SK-N-SH (cell line): Measurements from ENCODE around the gene CLDN15. TPM values are rescaled to one million over a fixed set of nuclear protein-coding genes. Genes with fewer than 3 reads are reported as not detected.
A peak's percentile ranks its signal among the peaks of the same experiment; 100 is the strongest.

Experiments
- CTCF ChIA-PET: fragments of 300-600, 350-600 bp; formaldehyde crosslinking; extraction: SDS; loops from one replicate; lab custom pipeline; 2021; lab: Yijun Ruan, JAX
- POLR2A ChIA-PET: fragments of 350-600 bp; sonication (Branson Sonifier 250); formaldehyde crosslinking; extraction: SDS; loops from one replicate; lab custom pipeline; 2020; ENCODE audit warnings: antibody characterized with exemption, inconsistent platforms; lab: Yijun Ruan, JAX
- DNase-seq: peaks from one replicate; pipeline ENCODE4 v3.0.0; 2012
- H2AFZ ChIP-seq: fragments of 200-600 bp; sonication (generic); 2 replicates; pipeline ENCODE4 v1.8.1; 2016; ENCODE audit warnings: antibody characterized with exemption, mild to moderate bottlenecking, low read depth
- H3F3A ChIP-seq: fragments of 200-600 bp; sonication (generic); replicated peaks from 2 replicates; pipeline ENCODE3; 2016; ENCODE audit warnings: antibody characterized with exemption, mild to moderate bottlenecking; ENCODE audit not compliant: insufficient read depth
- H3K27ac ChIP-seq, 2 experiments: fragments of 200-500 bp in 1 of 2; fragments of 200-600 bp in 1 of 2; sonication (Bioruptor generic) in 1 of 2; sonication (generic), shearing (Covaris generic) in 1 of 2; 2 replicates each; pipeline versions ENCODE4 v1.5.1 to v1.6.1; 2014 to 2016; ENCODE audit warnings: low read depth in 2 of 2, inconsistent platforms in 1 of 2, low read length in 1 of 2, mild to moderate bottlenecking in 1 of 2, mixed read lengths in 1 of 2
- H3K27me3 ChIP-seq: fragments of 200-600 bp; sonication (generic), shearing (Covaris generic); 2 replicates; pipeline ENCODE4 v1.6.1; 2016; ENCODE audit warnings: mixed run types; ENCODE audit not compliant: insufficient read depth
- H3K36me3 ChIP-seq, 2 experiments: fragments of 200-500 bp in 1 of 2; fragments of 200-600 bp in 1 of 2; sonication (Bioruptor generic) in 1 of 2; sonication (generic) in 1 of 2; replicated peaks in 1 of 2; 2 replicates each; pipeline versions ENCODE3 to v1.5.1; 2014 to 2016; ENCODE audit warnings: low read length in 1 of 2, mild to moderate bottlenecking in 1 of 2; ENCODE audit not compliant: insufficient read depth in 2 of 2, control insufficient read depth in 1 of 2
- H3K4me1 ChIP-seq, 2 experiments: fragments of 200-500 bp in 1 of 2; fragments of 200-600 bp in 1 of 2; sonication (Bioruptor generic) in 1 of 2; sonication (generic), shearing (Covaris generic) in 1 of 2; 2 replicates each; pipeline versions ENCODE4 v1.5.1 to v1.6.1; 2014 to 2016; ENCODE audit warnings: low read depth in 1 of 2, low read length in 1 of 2, mixed run types in 1 of 2; ENCODE audit not compliant: insufficient read depth in 2 of 2, control insufficient read depth in 1 of 2
- H3K4me2 ChIP-seq: fragments of 200-600 bp; sonication (generic), shearing (Covaris generic); 2 replicates; pipeline ENCODE4 v1.6.1; 2017; ENCODE audit warnings: mixed run types
- H3K4me3 ChIP-seq, 2 experiments: fragments of 200-500 bp in 1 of 2; fragments of 200-600 bp in 1 of 2; sonication (Bioruptor generic) in 1 of 2; sonication (generic), shearing (Covaris generic) in 1 of 2; 2 replicates each; pipeline versions ENCODE4 v1.5.1 to v1.8.1; 2014 to 2016; ENCODE audit warnings: low read depth in 2 of 2, inconsistent platforms in 1 of 2, low read length in 1 of 2, mild to moderate bottlenecking in 1 of 2, mixed read lengths in 1 of 2, moderate library complexity in 1 of 2
- H3K79me2 ChIP-seq: fragments of 200-600 bp; sonication (generic); 2 replicates; pipeline ENCODE4 v1.8.1; 2017; ENCODE audit warnings: mild to moderate bottlenecking; ENCODE audit not compliant: insufficient read depth
- H3K9ac ChIP-seq: fragments of 200-600 bp; sonication (generic); 2 replicates; pipeline ENCODE4 v1.6.1; 2017; ENCODE audit warnings: mixed run types
- H3K9me2 ChIP-seq: fragments of 200-600 bp; sonication (generic); 2 replicates; pipeline ENCODE4 v1.6.1; 2017; ENCODE audit warnings: mixed run types
- H3K9me3 ChIP-seq: fragments of 200-600 bp; sonication (generic); 2 replicates; pipeline ENCODE4 v1.6.1; 2017; ENCODE audit warnings: mixed run types, mild to moderate bottlenecking, moderate library complexity
- H4K20me1 ChIP-seq: fragments of 200-600 bp; sonication (generic); 2 replicates; pipeline ENCODE4 v1.6.1; 2017; ENCODE audit warnings: mild to moderate bottlenecking, mixed run types; ENCODE audit not compliant: insufficient read depth
- EP300 ChIP-seq, 2 experiments: IDR thresholded peaks; 2 replicates each; pipeline versions ENCODE4 v1.4.0 to v1.6.1; 2012; ENCODE audit warnings: borderline replicate concordance in 1 of 2, low read depth in 1 of 2, low read length in 1 of 2
- IRF3 ChIP-seq: fragments of 150-350 bp; IDR thresholded peaks from 2 replicates; pipeline ENCODE4 v1.6.1; 2016; ENCODE audit warnings: mild to moderate bottlenecking, low read depth, low read length
- JUND ChIP-seq: IDR thresholded peaks from 2 replicates; pipeline ENCODE4 v1.4.0; 2012
- MXI1 ChIP-seq: IDR thresholded peaks from 2 replicates; pipeline ENCODE4 v1.6.1; 2012; ENCODE audit warnings: mild to moderate bottlenecking, low read depth, low read length, improper control_type of control experiment
- NRF1 ChIP-seq: IDR thresholded peaks from 2 replicates; pipeline ENCODE4 v1.6.1; 2012; ENCODE audit warnings: low read depth, mild to moderate bottlenecking, low read length
- POLR2AphosphoS5 ChIP-seq: IDR thresholded peaks from 2 replicates; pipeline ENCODE4 v1.6.1; 2012; ENCODE audit warnings: low read depth, low read length
- RCOR1 ChIP-seq: fragments of 150-350 bp; IDR thresholded peaks from 2 replicates; pipeline ENCODE4 v1.6.1; 2017; ENCODE audit warnings: antibody characterized with exemption, low read length
- SIN3A ChIP-seq: IDR thresholded peaks from 2 replicates; pipeline ENCODE4 v1.6.1; 2012; ENCODE audit warnings: low read depth, mild to moderate bottlenecking, low read length, moderate library complexity, borderline replicate concordance
- WGBS: methylation state at CpG from one replicate; pipeline ENCODE4 v1.1.6; 2017; ENCODE audit warnings: low lambda C conversion rate; 5-methylcytosine and 5-hydroxymethylcytosine counted together
- polyA plus RNA-seq, 3 experiments: library from polyadenylated mRNA; depleted of rRNA; stranded (reverse); fragments of >200 nt; gene quantifications; 2 replicates each; pipeline ENCODE4 v1.2.3, GENCODE V29; 2012

The CLDN15 gene
- polyA plus RNA-seq, 1 of the 3 experiments (the other 2 are of a cell fraction), result 24.0 TPM

- peaks cover 11 to 30% of the 10 kb centered on the region in 2 experiments for H3K36me3 ChIP-seq
- H3K4me1 ChIP-seq, result peaks cover 0 to 5% of the 10 kb centered on the region in 2 experiments; a peak in 1 of 4 replicates
- H3K4me2 ChIP-seq, result no peak overlapping the region
- H3K4me3 ChIP-seq, result no peak overlapping the region
- H3K9me3 ChIP-seq, result no peaks in the 10 kb centered on the region
- no peak overlapping the region for H3K27ac ChIP-seq
- peaks cover 6% of the 10 kb centered on the region for H3F3A ChIP-seq
- CTCF ChIA-PET, result interaction anchor here (1.2 to 4.7 kb wide), 11 partner anchors 10 to 207 kb away, joined by 3 to 30 read pairs (median 5); partner anchors contain the start of genes PLOD3 and ZNHIT1
- TF ChIP-seq IRF3, result no peak
- TF ChIP-seq, all 33 proteins: peak for 0
- Histone ChIP-seq H3K9me2 (no peaks in the 10 kb centered on the region), H2AFZ (no peak overlapping the region), H3K27me3 (no peaks in the 10 kb centered on the region), H4K20me1 (no peaks in the 10 kb centered on the region), H3K9ac (no peak overlapping the region), H3K79me2 (no peaks in the 10 kb centered on the region)
- 95% methylated on average over 21 of the region's 21 CpGs for WGBS
- POLR2A ChIA-PET, result interaction anchor here (0.6 to 3.4 kb wide), 3 partner anchors 10 to 1034 kb away, joined by 3 to 15 read pairs (median 4); partner anchors contain the start of genes PLOD3 and ZNHIT1
- peak; percentile 33 for DNase-seq
These were observed 3.6 kb downstream of the CLDN15 start for GRCh38 chr7:101233907-101234547.

GRCh38 chr7:101232141-101232850, 5.3 kb downstream of the CLDN15 start:
- H3K27ac ChIP-seq, result no peak overlapping the region
- no peaks in the 10 kb centered on the region for H3K9me2 ChIP-seq
- no peak overlapping the region for H3K9ac ChIP-seq
- no peak overlapping the region for H2AFZ ChIP-seq
- peaks cover 6% of the 10 kb centered on the region for H3F3A ChIP-seq
- DNase-seq, result peak; percentile 56
- H3K4me3 ChIP-seq, result no peak overlapping the region
- POLR2A ChIA-PET, result interaction anchor here (1.4 to 3.4 kb wide), 2 partner anchors 12 to 15 kb away, joined by 4 to 15 read pairs; partner anchors contain the start of genes PLOD3 and ZNHIT1
- 83% methylated on average over 41 of the region's 52 CpGs for WGBS
- TF ChIP-seq JUND, result no peak
- TF ChIP-seq MXI1, result no peak
- TF ChIP-seq NRF1, result no peak
- TF ChIP-seq SIN3A, result no peak
- TF ChIP-seq RCOR1, result no peak
- TF ChIP-seq EP300 (IDR thresholded peaks at IDR 0.05; ENCODE audit: borderline replicate concordance in 1 of 2, low read depth in 1 of 2, low read length in 1 of 2), result no peak
- TF ChIP-seq POLR2AphosphoS5, result 0 out of 2 replicates have a peak, but pooled peaks have one; percentile 18
- no peaks in the 10 kb centered on the region for H3K9me3 ChIP-seq
- H3K27me3 ChIP-seq, result no peaks in the 10 kb centered on the region
- H4K20me1 ChIP-seq, result no peaks in the 10 kb centered on the region
- CTCF ChIA-PET, result interaction anchor here (0.5 to 3.0 kb wide), 4 partner anchors 11 to 88 kb away, joined by 3 to 10 read pairs (median 4); no protein-coding TSS in a partner anchor
- H3K4me2 ChIP-seq, result no peak overlapping the region
- H3K79me2 ChIP-seq, result no peaks in the 10 kb centered on the region
- H3K4me1 ChIP-seq, result peaks cover 0 to 5% of the 10 kb centered on the region in 2 experiments; a peak in 1 of 4 replicates
- peaks cover 13 to 19% of the 10 kb centered on the region in 2 experiments for H3K36me3 ChIP-seq
